Inflammatory macrophage (primary cell): ENCODE data around the gene CRKL.
"Not testable (repeated sequence)": the region's sequence is repeated elsewhere in the genome, so short reads cannot be mapped to it uniquely, and the experiment has no call there.

Experiments used
- DNase-seq, 2 donors: peaks; one replicate each; pipeline ENCODE4 v3.0.0-alpha.2; 2020 to 2022

CRKL gene

GRCh38 chr22:20935049-20935448, 17.8 kb downstream of the CRKL start:
- DNase-seq: not testable (repeated sequence)

- DNase-seq: not testable (repeated sequence)
These were observed 18.8 kb downstream of the CRKL start for GRCh38 chr22:20935780-20936539.

- no peak for DNase-seq
These were observed 20.0 kb downstream of the CRKL start for GRCh38 chr22:20937031-20937793.

- no peak for DNase-seq
These were observed 20.8 kb downstream of the CRKL start for GRCh38 chr22:20937794-20938671.

DNA sequence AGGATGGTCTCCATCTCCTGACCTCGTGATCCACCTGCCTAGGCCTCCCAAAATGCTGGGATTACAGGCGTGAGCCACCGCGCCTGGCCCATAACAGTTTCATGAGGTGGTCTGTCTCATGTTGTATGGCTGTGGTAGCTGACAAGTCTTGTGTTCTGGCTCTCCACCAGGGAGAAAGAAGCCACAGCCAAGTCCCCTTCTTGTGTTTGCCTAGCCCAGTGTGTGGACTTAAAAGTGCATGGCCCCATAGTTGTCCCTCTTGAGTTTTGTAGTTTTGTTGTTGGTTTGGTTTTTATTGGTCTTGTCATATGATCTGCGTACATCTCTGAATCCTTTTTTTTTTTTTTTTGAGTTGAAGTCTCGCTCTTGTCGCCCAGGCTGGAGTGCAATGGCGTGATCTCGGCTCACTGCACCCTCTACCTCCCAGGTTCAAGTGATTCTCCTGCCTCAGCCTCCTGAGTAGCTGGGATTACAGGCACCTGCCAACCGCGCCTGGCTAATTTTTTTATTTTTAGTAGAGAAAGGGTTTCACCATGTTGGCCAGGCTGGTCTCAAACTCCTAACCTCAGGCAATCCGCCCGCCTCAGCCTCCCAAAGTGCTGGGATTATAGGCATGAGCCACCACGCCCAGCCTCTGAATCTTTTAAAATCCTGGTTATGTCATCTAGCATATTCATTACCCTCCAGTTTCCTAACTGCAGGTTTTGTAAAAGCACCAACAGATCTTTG, 22.4 kb downstream of the CRKL start:
- not testable (repeated sequence) for DNase-seq

- no peak for DNase-seq
These were observed 23.0 kb downstream of the CRKL start for GRCh38 chr22:20940186-20940651.

GRCh38 chr22:20940904-20941385, 23.7 kb downstream of the CRKL start:
- DNase-seq: no peak

GRCh38 chr22:20942203-20942902, 25.1 kb downstream of the CRKL start:
- DNase-seq: not testable (repeated sequence)

DNA sequence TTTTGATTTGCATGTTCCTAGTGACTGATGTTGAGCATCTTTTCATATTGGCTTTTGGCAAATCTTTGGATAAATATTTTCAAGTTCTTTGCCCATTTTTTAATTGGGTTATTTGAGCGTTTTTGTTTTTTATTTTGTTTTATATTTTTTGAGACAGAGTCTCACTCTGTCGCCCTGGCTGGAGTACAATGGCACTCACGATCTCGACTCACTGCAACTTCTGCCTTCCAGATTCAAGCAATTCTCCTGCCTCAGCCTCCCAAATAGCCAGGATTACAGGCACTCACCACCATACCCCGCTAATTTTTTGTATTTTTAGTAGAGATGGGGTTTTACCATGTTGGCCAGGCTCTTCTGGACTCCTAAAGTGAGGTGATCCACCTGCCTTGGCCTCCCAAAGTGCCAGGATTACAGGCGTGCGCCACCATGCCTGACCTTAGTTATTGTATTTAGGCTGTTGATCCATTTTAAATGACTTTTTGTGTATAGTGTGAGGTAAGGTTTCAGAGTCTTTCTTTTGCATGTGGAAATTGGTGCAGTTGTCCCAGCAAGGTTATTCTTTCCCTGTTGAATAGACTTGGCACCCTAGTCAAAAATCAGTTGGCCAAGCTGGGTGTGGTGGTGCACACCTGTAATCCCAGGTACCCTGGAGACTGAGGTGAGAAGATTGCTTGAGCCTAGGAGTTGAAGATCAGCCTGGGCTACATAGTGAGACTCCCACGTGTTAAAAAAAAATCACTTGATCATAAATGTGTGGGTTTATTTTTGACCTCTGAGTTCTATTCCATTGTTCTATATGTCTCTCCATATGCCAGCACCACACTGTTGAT, 26.1 kb downstream of the CRKL start:
- no peak for DNase-seq

GRCh38 chr22:20944042-20944441, 26.8 kb downstream of the CRKL start:
- no peak for DNase-seq

- no peak for DNase-seq
These were observed 28.3 kb downstream of the CRKL start for GRCh38 chr22:20945578-20945934.

- no peak for DNase-seq
These were observed 29.1 kb downstream of the CRKL start for GRCh38 chr22:20946080-20946986.

DNA sequence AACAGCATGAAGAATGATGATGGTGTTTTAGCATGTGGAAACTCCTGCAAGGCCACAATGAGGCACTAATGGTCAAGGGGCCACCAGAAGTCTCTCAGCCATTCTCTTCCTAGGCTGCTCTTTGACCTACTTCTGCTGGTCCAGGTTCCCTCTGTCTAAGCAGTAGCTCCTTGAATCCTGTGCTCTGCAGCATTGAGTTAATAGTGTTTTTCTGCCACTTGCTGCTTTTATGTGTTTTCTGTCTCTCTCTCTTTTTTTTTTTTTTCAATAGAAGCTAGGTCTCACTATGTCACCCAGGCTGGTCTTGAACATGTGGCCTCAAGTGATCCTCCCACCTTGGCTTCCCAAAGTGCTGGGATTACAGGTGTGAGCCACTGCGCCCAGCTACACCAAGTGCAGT, 29.8 kb downstream of the CRKL start:
- no peak for DNase-seq

DNA sequence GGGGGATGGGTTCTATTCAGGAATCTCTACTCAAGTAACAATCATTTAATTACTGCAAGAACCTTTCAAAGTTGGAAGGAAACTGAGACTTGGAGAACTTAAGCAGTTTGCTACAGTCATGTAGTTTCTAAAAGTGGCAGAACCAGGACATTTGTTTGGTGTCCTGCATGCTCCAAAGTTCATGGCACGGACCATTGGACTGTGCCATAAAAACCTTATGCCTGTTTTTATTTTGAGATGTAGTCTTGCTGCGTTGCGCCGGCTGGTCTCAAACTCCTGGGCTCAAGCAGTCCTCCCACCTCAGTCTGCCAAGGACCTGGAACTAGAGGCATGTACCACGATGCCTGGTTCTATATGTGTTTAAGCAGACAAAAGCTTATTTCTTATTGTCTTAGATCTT, 31.2 kb downstream of the CRKL start:
- DNase-seq: no peak

DNA sequence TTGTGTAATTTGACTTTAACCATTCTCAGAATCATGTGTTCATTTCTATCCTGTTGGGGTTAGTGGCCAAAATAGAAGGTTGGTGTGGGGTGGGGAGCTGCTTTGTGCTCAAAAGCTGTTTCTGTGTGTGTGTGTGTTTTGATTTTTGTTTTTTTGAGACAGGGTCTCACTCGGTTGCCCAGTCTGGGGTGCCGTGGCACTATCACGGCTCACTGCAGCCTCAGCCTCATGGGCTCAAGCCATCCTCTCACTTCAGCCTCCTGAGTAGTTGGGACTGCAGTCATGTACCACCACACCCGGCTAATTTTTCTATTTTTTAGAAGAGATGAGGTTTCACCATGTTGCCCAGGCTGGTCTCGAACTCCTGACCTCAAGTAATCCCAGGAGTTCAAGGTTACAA, 31.8 kb downstream of the CRKL start:
- no peak for DNase-seq

GRCh38 chr22:20949698-20950183, 32.5 kb downstream of the CRKL start:
- no peak for DNase-seq

- DNase-seq: no peak
These were observed 34.1 kb downstream of the CRKL start for GRCh38 chr22:20951151-20951931.

DNA sequence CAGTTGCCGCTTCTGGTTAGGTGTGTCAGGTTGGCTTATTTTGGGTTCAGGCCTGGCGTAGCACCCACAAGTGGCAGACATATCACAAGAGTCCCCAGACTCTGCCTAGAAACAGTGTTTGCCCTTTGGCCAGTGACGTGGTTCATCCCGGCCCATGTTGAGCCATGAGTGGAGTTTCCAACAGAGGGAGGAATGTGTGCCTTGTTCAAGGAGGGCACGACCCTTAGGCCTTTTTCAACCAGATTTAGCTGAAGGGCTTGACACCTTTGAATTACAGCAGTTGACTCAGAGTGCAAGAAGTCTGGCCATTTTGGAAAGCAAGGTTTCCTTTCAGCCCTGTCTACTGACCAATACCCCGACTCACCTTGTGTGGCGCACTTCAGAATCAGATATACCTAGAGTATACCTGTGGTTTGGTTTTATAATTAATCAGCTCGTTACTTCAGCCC, 34.7 kb downstream of the CRKL start:
- DNase-seq: no peak
